GM10847 (cell line): Measurements from ENCODE around the gene ANXA3.

Source experiments
- POLR2A ChIP-seq: IDR thresholded peaks from 2 replicates; pipeline ENCODE4 v1.6.1; 2011; ENCODE audit not compliant: insufficient read length; ENCODE audit errors: extremely low read depth

ANXA3 gene

DNA sequence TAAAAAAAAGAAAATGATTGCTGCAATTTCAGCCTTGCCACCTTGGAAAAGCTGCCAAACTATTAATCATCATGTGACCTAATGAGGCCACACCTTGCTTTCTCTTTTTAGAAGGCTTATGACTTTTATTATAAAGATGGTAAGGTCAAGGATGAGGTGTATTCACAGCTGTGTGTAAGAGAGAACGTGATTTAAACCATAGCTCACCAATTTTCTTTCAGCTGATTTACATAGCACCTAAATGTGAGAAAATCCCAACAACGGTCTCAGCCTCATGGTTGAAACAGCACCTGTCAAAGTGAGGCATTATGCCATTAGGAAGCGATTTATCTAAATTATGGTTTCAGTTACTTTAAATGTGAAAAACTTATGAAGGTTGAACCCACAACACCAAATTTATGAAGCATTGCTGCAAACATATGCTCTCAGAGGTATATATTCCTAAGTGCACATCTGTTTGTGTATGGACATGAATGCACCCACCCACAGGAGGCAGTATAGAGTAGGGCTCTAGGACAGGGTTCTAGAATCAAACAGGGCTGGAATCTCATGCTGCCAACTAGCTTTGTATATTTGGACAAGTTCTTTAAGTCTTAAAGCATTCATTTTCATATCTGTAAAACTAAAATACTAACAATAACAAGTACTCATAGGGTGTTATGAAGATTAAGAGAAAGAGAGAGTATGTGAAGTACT lies 40.7 kb downstream of the ANXA3 start:
- TF ChIP-seq POLR2A: no peak

DNA sequence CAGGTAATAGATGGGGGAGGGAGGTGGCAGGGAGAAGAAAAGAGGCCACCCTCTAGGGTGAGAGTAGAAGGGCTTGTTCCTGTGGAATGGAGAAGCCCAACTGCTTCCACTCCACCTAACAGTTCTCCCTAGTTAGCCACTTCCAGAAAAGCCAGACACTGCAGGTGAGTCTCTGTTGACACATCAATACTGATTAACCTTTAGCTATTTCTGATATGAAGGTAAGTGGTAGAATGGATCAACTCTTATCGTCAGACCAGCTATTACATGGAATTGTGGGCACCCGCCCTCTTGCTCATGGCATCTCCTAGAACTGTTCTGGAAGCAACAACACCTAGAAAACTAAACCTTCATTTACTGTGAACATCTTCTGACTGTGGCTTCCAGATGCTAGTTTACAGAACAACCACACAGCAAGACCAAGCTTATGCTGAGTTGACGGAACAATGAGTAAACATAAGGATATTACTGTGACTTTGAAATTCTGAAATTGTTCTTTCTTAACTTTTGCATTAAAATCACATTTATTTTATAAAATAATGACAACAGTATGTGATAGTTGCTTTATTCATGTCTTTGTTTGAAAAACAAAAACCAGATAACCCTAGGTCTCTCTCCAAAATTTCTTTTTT lies 44.7 kb downstream of the ANXA3 start:
- no peak for TF ChIP-seq POLR2A

DNA sequence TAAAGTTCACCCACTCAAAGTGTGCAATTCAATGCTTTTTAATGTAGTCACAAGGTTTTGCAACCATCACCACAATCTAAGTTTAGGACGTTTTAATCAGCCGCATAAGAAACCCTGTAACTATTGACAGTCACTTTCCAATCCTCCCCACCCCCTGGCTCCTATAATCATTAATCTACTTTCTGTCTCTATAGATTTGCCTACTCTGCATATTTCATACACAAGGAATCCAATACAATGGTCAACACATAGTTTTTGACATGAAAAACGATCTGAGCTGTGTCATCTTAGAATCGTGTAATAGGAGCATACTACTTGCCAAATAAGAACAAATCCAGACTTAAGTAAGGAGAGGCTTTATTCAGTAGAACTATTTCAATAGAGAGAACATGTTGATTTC lies 47.6 kb downstream of the ANXA3 start:
- TF ChIP-seq POLR2A: no peak

DNA sequence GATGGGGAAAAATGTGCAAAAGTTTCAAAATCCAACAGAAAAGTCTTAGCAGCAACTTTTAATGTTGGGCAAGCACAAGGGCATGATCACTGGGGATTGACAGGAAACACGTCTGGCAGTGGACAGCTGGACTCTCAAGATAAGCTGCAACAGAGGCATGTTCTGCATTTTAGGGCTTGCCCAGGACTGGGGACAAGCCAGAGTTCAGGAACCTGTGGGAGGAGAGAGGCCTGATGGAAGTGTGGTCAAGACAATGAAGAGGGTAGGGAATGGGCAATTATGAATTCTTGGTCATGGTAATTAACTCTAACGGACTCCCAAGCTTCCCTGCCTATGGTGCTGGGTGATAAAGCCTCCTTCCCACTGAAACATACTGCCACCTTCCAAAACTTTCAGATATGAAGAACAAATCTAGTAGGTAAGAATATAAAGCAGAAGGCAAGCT lies 48.4 kb downstream of the ANXA3 start:
- TF ChIP-seq POLR2A: no peak

DNA sequence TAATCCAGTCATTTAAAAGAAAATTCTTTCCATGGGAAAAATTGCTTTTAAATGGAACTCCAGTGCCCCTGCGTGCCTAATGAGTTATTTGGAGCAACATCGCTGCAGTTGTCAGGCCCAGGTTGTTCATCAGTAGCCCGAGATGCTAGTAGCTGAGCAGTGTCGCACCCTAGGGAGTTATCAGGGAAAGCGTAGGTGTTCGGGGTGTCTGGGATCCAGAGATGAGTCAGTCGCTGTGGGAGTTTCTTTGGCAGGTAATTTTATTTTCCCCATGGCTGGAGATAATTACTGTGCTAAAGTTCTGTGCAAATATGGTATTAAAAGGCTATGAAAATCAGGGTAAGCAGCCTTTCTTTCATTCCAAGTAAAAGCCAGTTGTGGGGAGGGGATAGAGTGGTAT lies 49.4 kb downstream of the ANXA3 start:
- TF ChIP-seq POLR2A: no peak

DNA sequence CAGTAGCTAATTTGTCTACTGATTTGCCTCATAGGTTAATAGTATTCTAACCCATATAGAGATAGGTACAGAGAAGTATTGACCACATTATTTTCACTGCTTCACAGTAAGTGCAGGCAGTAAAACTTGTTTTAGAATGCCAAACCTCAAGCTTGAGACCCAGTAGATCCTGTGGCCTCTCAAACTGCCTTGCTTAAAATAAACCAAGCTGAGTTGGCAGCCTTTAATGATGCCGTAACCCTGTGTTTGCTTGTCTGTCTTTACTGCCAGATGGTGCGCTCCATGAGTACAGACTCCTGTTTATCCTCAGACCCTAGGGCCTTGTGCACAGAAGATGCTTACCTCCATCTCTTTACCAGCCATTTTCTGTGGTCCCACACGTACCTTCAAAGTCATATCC lies 50.8 kb downstream of the ANXA3 start:
- no peak for TF ChIP-seq POLR2A

DNA sequence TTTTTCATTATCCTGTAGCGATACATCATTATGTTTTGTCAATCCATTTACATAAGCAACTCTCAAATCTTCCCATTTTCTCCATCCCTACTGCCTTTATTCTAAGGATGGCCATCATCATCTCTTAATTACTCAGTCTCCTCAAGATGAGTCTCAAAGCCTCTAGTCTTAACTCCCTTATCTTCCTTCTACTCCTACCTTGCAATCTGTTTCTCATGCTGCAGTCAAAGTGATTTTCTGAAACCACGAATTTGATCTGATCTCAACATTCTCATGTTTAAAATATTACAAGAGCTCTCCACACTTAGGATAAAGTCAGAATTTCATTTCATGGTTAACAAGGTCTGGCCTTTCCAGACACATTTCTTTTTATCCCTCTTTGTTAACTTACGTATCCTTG lies 51.8 kb downstream of the ANXA3 start:
- TF ChIP-seq POLR2A: no peak

DNA sequence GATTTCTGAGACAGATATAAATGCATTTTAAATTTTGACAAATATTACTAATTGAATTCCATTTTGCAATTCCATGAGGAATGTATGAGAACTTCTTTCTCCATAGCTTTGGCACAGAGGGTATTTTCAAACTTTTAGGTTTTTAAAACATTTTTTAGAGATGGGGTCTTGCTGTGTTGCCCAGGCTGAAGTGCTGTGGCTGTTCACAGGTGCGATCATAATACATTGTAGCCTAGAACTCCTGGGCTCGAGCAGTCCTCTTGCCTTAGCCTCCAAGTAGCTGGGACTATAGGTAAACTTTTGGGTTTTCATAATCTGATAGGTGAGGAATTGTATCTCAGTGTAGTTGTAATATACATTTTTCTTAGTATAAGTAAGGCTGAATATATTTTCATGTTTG lies 53.4 kb downstream of the ANXA3 start:
- TF ChIP-seq POLR2A: no peak

DNA sequence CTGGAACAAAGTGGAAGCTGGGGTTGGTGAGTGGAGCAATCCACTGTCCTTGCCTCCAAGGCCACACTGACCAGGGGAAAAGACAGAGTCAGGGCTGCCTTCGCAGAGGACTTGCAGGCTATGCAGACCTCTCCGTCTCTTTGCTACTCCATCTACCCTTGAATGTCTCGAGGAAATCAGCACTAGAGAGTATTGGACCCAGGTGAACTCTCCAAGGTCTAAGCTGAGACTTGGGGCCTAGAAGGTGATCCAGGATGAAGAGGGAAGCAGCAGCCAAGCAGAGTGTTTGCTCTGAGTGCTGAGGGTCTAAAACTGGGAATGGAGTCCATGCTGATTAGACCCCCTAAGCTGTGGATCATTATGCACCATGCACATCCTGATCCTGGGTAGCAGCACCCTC lies 54.5 kb downstream of the ANXA3 start:
- TF ChIP-seq POLR2A: no peak

DNA sequence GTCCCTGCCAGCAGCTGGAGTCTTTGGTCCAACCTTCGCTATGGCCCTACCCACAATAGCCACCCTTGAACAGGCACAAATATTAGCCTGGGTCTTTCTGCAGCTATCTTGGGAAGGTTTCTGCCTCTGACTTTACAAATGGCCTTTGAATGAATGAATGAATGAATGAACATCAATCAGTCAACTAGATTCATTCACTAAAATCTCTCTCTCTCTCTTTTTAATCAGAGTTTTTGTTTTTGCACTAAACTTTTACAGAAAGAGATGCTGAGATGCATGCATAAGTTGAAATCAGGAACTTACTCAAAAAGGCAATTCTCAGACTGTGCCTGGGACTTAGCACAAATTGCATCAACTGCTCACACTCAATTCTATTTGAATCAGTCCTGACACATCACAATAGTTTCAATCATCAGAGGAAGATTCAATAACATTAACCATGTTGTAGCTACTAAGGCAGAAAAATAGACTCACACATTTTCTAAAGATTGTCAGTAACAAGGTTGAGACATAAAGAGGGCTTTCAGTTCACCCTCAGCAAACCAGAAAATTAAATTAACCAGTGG lies 55.0 kb downstream of the ANXA3 start:
- no peak for TF ChIP-seq POLR2A

DNA sequence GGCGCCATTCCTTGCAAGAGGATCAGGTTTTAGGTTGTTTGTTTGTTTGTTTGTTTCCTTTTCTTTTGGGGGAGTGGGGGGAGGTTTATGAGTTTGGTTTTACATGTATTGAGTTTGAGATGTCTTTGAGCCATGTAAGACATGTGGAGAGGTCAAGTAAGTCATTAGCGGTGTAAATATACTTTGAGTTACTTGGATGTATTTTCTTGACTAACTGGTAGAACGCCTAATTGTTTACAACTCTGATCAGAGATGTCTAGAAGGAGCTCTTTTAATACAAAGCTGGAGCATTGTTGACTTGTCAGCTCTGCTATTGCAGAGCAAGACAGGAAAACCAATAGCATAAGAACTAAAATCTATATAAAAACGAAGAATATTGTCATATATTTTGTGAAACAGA lies 57.1 kb downstream of the ANXA3 start:
- TF ChIP-seq POLR2A: no peak

DNA sequence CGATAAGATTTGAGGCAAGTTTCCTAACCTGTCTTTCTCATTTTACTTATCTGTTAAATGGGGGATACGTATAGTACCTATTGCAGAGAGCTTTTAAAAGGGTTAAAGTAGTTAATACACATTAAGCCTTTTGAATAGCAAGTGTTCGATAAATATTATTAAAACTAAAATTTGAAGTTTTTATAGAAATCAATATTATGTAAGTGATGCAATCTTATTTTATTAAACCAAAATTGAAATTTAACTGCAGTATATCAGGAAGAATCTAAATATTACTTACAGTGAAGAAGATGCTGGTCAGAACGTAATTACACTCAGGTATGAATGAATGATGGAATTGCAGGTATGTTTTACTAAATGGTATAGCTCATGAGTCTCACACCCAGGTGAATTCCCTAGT lies 58.0 kb downstream of the ANXA3 start:
- no peak for TF ChIP-seq POLR2A

DNA sequence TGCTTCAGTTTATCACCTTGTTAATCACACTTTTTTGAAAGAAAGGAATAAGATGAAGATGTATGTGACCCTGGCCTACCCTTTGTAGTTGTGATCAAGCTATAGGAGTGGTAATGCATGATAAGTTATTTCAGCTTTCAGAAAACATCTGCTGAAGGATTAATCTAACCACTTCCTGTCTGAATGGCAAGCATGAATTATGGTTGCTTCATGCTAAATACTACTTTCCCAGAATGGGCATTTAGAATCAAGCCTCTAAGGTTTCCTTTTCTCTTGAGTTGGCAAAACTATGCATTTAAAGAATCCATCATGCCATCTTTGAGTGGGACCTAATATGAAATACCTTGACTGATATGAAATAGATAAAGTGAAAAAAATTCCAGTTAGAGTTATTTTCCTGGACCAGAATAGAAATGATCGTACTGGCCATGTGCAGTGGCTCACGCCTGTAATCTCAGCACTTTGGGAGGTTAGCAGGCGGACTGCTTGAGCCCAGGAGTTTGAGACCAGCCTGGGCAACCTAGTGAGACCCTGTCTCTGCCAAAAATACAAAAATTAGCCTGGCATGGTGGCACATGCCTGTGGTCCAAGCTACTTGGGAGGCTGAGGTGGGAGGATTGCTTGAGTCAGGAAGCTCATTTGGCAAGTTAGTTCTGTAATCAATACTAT lies 59.1 kb downstream of the ANXA3 start:
- TF ChIP-seq POLR2A: no peak

DNA sequence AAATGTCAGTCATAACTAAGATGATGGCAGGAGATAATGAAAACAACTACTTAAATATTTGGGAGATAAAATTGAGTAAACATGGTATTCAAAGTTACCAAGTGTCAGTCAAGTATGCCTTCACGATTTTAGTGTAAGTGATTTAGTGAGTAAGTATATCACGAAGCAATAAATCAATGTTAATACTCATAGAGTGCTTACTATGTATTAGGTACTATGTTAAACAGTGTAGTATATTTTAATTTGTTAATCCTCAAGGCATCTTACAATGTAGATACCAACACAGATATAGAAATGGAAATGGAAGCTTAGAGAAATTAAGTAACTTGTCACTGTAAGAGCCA lies 59.6 kb downstream of the ANXA3 start:
- no peak for TF ChIP-seq POLR2A

DNA sequence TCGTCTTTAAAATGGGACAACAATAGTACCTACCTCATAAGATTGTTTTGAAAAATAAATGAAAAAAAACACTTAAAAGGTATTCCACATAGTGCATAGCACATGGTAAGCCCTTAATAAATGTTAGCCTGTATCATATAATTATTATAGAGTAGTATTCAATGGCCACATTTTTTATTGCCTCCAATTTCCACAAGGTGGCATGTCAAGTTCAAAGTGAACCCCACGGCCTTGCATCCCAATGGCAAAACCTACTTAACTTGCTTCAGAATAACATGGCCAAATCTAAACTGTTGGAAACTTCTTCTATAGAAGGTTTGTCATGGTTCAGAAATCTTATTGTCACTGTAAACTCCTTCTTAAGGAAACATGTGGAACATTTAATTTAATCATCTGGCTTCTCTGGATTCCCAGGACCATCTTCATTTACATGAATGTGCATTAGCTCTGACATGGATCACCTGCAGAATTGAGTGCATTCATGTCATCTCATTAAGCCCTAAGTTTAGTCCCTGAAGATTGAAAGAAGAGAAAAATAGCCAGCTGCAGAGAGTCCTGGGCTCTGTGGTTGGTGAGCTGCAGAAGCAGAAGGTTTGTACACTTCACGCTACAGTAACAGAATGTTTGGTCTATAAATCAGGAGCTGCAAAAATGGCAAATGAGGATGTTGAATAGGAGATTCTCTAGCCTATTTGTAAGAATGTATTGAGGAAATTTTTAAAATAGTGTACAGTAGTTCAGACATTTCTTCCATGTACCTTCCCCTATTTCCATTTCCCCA lies 61.0 kb downstream of the ANXA3 start:
- TF ChIP-seq POLR2A: no peak
